HG03558 (cell line): ENCODE measurements around the gene BTBD16.

ENCODE experiments used
- ATAC-seq: cut with Tn5 transposase; IDR thresholded peaks from one replicate; pipeline ENCODE4 v1.9.1; 2021; ENCODE audit warnings: moderate number of reproducible peaks; ENCODE audit not compliant: unreplicated experiment; ENCODE audit errors: extremely low read depth

BTBD16 gene

DNA sequence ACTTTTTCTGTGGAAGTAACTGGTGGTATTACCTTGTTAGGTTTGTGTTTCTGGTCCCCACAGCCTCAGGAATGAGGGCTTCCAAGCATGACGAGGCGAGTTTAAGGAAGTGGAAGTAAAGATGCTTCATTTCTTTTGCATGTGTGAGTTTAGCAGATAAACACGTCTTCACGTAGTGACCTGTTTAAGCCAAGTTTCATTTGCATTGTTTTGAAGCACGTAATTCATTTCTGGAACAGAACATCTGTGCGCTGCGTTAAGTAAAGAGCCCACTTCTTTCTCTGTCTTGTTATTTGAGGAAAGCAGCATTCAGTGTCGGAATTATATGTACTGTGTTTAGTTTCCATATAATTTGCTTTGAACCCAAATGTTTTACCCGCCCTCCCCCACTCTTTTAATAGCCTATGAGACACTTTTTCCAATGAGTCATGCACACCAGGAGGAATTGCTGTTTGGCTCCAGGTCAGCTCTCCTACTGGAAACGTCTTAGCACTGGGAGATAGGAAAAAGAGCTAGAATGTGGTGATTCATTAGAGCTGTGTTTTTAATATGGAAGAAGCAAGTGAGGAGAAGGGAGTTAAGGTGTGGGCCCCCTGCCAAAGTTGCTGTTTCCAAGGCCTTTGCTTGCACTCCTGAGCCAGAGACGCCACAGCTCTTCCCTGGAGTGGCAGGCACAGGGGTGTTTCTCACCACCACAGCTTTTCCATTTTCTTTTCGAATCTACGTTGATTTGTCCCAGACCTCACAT lies 36.7 kb downstream of the BTBD16 start:
- ATAC-seq, result no peak

- ATAC-seq, result no peak
These were observed 37.5 kb downstream of the BTBD16 start for GRCh38 chr10:122308417-122309141.

DNA sequence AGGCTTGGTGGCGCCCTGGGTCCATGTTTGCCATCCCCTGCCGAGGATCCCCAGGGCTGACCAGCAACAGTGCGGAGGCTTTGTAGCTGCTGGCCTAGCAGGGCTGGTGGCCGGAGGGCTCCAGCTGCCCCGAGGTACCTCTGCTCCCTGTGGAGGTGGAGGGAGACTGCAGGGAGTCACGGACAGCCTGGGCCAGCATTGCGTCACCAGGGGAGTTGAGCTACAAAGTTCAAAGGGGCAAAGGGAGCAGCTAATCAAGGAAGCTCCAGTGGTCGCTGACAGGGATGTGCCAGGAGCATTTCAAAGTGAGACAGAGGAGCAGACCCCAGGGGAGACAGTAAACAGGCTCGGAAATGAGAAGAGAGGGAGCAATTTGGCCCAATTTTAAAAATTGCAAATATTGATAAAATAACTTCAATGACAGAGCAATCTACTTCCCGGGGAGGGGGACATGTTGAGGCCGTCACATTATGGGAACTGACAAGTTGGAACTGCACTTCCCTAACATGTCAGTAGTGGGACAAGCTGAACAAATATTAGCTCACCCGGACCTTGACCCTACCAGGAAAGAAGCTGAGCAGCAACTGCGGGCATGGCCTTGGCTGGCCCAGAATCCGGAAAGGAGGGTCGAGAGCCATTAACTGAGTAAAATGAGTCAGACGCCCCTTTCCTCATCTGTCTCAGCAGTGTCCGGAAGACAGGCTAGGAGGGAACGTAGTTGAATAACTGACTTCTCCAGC lies 39.4 kb downstream of the BTBD16 start:
- no peak for ATAC-seq

DNA sequence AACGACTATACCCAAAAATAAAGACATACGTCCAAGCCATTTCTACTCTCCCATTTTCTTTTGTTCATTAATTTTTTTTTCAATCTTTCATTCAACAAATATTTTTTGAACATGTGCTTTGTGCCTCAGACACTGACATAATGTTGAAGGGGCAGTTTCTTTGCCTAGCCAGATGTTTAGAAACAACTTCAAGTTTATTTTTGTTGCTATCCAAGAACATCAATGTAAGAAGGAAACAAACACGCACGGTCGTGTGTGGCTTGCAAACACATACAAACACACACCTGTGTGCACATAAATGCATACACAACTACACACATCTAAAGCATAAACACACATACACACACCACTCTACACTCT lies 39.9 kb downstream of the BTBD16 start:
- no peak for ATAC-seq

DNA sequence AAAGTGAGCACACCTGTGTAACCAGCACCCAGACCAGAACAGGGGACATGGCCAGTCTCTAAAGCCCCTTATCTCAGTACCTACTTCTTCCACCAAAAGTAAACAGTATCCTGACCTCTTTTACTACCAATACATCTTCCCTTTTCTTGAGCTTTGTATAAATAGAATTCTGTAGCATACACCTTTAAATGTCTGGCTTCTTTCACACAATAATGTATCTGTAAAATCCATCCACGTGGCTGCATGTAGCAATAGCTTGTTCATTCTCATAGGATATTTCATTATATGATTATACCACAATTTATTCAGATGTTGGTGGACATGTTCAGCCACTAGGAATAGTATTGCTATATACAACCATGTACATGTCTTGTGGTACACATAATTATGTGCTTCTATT lies 40.6 kb downstream of the BTBD16 start:
- ATAC-seq, result no peak

GRCh38 chr10:122316224-122316884 lies 45.3 kb downstream of the BTBD16 start:
- no peak for ATAC-seq

DNA sequence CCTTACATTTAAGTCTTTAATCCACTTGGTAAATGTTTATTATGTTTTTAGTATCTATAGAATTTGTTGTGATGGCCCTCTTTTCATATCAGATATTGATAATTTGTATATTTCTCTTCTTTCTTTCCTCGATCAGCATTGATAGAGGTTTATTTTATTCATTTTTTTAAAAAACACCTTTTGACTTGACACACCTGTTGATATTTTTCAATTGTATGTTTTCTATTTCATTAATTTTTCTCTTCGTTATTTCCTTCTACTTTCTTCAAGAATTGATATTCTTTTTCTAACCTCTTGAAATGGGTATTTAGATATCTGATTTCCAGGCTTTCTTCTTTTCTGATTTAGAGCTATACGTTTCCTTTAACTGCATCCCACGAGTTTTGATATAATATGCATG lies 50.9 kb downstream of the BTBD16 start:
- ATAC-seq, result no peak

GRCh38 chr10:122323189-122323588 lies 52.1 kb downstream of the BTBD16 start:
- ATAC-seq, result no peak

- no peak for ATAC-seq
These were observed 53.0 kb downstream of the BTBD16 start for GRCh38 chr10:122323941-122324675.

DNA sequence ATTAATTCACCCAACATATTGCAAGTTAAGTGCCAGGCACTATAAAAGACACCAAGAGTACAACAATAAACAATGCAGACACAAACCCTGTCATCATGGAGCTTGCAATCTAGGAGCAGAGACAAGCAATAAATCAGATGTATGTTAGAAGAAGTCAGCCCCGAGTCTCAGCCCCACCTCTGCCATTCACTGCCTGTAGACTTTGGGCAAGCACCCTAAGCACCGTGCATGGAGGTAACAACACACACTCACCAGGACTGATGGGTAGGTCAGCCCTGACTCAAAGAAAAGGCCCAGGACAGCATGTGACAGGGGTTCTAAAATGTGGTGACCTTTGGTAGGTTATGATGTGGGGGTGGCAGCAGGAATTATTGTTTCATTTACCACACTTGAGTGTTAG lies 54.1 kb downstream of the BTBD16 start:
- ATAC-seq, result no peak

GRCh38 chr10:122326385-122326784 lies 55.3 kb downstream of the BTBD16 start:
- no peak for ATAC-seq

DNA sequence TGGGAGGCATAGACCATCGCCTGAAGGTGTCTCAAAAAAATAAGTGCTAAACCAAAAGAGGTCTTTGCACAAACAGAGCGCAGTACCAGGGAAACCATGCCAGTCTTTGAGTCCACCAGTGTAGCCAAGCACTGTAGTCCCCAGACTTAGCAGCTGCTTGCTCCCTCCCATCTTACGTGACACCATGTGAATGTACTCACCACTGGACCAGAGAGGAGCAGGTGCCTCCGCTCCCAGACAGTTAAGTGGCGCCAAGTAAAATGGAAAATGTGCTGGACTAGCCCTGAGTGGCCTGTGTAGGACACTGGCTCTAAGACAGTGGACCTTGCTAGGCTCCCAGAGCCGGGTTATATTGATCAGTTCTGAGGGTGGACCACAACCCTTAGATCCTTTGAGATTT lies 55.7 kb downstream of the BTBD16 start:
- no peak for ATAC-seq

GRCh38 chr10:122327237-122328206 lies 56.4 kb downstream of the BTBD16 start:
- ATAC-seq, result no peak

GRCh38 chr10:122328676-122329075 lies 57.6 kb downstream of the BTBD16 start:
- no peak for ATAC-seq

DNA sequence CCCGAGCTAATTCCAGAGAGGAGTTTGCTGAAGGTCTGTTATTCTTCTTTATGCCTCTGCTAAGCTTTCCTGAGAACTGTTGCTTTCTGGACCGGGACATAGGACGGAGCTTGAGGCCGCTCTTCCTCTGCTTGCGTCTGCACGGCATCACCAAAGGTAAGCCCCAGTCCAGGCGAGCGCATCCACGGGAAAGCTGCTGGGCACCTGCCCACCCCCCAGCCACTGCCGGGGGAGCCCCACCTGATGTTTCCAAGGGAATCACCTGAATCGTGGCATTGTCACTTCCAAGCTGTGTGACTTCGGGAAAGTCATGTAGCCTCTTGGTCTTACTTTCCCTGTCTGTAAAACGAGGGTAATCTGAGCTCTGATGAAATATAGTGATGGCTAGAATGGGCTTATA lies 58.3 kb downstream of the BTBD16 start:
- ATAC-seq, result no peak

DNA sequence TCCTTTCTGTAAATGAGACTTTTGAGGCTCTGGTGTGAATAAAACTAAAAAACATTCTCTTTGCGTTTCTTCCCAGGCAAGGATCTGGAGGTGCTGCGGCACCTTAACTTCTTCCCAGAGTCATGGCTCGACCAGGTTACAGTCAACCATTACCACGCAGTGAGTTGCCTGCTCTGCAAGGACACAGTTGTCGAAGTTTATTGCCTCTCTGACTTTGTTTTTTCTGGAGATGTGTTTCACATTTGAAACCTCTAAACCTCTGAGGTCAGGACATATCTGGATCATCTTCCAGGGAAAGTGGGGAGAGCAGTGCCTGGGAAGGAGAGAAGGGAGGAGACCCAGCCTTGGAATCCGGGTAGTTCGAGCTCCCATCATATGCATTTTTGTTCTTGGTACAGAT lies 60.0 kb downstream of the BTBD16 start:
- ATAC-seq, result no peak

GRCh38 chr10:122331615-122332446 lies 60.7 kb downstream of the BTBD16 start:
- no peak for ATAC-seq

GRCh38 chr10:122333037-122333436 lies 61.9 kb downstream of the BTBD16 start:
- ATAC-seq, result no peak
